NCI-H187 treated with DMSO at 0.1 percent for 48 hours (cell line): ENCODE measurements around the gene GOLGA6L26.
"Not testable (repeated sequence)": the region's sequence is repeated elsewhere in the genome, so short reads cannot be mapped to it uniquely, and the experiment has no call there.

ENCODE experiments used
- DNase-seq: peaks from one replicate; lab custom pipeline; 2025; lab: John Stamatoyannopoulos, UW

The GOLGA6L26 gene

GRCh38 chr15:23334096-23334495 is at the start of gene GOLGA6L26:
Gene GOLGA6L26, minus strand, starts transcription at chr15:23334196. Its CDS starts 61 bp downstream, at chr15:23334135.
- not testable (repeated sequence) for DNase-seq

DNA sequence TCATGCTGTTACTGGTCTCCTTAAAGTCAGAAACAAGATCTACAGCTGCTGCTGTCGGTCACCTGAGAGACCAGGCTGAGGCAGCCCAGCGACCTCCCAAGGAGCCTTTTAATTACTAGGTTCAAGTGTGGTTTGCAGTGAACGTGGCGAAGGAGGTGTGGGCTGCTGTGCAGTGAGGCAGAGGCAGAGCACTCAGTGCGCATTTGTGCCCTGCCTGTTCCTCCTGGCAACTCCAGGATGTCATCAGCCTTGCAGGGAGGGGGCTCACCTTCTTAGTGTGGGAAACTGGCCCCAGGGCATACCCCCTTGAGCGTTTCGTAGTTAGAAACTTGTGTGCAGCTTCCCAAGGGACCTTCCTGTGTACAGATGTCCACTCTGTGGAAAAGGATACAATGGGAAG is 47.2 kb upstream of the GOLGA6L26 start:
- DNase-seq: not testable (repeated sequence)

GRCh38 chr15:23380700-23381099 is 46.7 kb upstream of the GOLGA6L26 start:
- DNase-seq: not testable (repeated sequence)

- DNase-seq: not testable (repeated sequence)
Measured at GRCh38 chr15:23378946-23379345, 45.0 kb upstream of the GOLGA6L26 start.

DNA sequence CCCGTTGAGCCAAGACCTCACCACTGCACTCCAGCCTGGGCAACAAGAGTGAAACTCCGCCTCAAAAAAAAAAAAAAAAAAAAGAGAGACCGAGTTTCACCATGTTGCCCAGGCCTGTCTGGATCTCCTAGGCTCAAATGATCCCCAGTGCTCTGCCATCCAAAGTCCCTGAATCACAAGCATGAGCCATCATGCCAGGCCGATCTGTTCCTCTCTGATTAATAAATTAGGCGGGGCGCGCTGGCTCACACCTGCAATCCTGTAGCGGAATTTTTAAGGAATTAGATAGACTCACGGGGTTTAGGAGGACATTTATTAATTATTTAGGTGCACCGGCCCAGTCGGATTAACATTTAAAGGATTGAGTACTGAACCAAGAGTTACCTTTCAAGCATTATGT is 40.2 kb upstream of the GOLGA6L26 start:
- not testable (repeated sequence) for DNase-seq

DNA sequence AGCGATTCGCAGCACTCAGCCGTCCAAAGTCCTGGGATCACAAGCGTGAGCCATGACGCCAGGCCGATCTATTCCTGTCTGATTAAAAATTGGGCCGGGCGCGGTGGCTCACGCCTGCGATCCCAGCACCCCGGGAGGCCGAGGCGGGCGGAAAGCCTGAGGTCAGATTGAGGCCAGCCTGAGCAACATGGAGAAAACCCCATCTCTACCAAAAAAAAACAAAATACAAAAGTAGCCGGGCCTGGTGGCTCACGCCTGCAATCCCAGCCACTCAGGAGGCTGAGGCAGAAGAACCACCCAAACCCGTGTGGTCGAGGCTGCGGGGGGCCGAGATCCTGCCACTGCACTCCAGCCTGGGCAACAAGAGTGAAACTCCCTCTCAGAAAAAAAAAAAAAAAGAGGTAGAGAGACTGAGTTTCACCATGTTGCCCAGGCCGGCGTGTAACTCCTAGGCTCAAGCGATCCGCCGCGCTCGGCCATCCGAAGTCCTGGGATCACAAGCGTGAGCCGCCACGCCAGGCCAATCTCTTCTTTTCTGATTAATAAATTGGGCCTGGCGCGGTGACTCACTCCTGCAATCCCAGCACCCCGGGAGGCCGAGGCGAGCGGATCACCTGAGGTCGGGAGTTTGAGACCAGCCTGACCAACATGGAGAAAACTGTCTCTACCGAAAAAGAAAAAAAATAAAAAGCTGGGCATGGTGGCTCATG is 39.0 kb upstream of the GOLGA6L26 start:
- DNase-seq: not testable (repeated sequence)

- DNase-seq: no peak
Measured at GRCh38 chr15:23372284-23372683, 38.3 kb upstream of the GOLGA6L26 start.

DNA sequence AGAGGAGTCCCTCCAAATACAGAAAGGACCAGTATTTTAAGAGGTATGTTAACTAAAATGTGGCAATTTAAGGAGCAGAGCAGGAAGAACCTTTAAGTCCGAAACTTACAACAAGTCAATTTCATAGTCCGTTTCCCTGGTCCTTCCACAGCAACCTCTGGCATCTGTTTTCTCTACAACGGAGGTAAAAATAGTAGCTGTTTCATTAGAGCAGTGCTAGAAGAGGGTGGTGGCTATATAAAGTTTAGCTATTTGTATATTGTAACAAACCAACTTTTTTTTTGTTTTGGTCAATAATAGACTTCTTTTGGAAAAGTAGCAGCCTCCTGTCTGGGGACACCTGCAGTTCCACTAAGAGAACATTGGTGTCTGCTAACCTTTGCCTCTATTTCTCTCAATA is 37.9 kb upstream of the GOLGA6L26 start:
- not testable (repeated sequence) for DNase-seq

- DNase-seq: not testable (repeated sequence)
Measured at GRCh38 chr15:23371134-23371533, 37.1 kb upstream of the GOLGA6L26 start.

GRCh38 chr15:23370578-23370977 is 36.6 kb upstream of the GOLGA6L26 start:
- DNase-seq: no peak

GRCh38 chr15:23364261-23364660 is 30.3 kb upstream of the GOLGA6L26 start:
- DNase-seq: not testable (repeated sequence)

GRCh38 chr15:23362622-23363021 is 28.6 kb upstream of the GOLGA6L26 start:
- not testable (repeated sequence) for DNase-seq

DNA sequence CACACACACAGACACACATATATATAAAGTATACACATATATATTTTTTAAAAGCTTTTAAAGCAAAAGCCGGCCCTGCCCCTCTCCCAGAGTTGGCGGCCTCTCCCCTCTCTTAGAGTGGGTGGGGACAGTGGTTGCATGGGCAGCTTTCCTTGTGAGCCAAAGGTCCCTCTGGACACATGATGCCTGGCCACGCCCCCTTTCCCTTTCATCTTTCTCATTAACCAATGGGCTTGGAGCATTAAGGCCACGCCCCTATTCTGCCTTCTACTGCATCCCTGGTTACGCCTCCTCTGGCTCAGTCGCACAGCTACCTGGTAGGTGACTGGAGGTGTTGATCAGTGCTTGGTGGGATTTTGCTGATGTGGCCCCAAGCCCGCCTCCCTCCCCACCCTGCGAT is 20.5 kb upstream of the GOLGA6L26 start, which contains the start of gene GOLGA8S:
Gene GOLGA8S, plus strand, starts transcription at position 301 of the 400 bp plus-strand sequence. Its CDS starts 62 bp downstream, at position 363.
- DNase-seq: not testable (repeated sequence)

GRCh38 chr15:23311233-23311632 is 22.8 kb downstream of the GOLGA6L26 start:
- not testable (repeated sequence) for DNase-seq

DNA sequence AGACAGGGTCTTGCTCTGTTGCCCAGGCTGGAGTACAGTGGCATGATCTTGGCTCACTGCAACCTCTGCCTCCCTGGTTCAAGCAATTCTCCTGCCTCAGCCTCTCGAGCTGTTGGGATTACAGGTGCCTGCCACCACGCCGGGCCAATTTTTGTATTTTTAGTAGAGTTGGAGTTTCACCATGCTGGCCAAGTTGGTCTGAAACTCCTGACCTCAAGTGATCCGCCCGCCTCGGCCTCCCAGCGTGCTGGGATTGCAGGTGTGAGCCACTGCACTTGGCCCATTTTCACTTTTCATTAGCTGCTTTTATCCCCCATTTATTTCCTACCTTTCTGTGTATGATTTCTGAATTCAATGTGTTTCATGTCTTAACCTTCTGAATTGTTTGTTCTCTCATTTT is 28.1 kb downstream of the GOLGA6L26 start:
- not testable (repeated sequence) for DNase-seq

- not testable (repeated sequence) for DNase-seq
Measured at GRCh38 chr15:23304805-23305204, 29.2 kb downstream of the GOLGA6L26 start.

GRCh38 chr15:23304267-23304666 is 29.7 kb downstream of the GOLGA6L26 start:
- DNase-seq: not testable (repeated sequence)

DNA sequence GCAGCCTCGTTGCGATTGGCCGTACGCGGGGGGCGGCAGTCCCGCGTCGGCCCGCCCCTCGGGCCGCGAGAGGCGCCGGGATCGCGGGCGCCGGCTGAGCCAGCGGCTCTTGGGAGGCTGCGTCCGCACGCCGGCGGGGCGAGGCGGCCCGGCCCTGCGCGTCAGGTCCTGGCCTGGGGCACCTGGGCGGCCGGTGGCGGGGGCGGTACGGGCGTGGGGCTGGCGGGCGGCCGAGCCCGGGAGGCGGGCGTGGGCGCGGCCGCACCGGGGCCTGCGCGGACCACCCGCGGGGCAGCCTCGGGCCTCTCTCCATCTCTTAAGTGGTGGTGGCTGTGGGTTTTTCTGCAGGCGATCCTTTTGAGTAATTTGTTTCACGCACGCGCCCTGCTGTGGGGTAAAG is 30.3 kb downstream of the GOLGA6L26 start:
- not testable (repeated sequence) for DNase-seq

- DNase-seq: not testable (repeated sequence)
Measured at GRCh38 chr15:23303246-23303645, 30.8 kb downstream of the GOLGA6L26 start.
